HUDEP-2 (cell line): ENCODE results near the gene TRPT1.
A peak's percentile ranks its signal among the peaks of the same experiment; 100 is the strongest.

Source experiments
- DNase-seq, 76 experiments: peaks; one replicate each; lab custom pipeline; 2025; ENCODE audit not compliant: unreplicated experiment in 76 of 76; lab: John Stamatoyannopoulos, UW

Gene TRPT1

GRCh38 chr11:64185175-64185692 is 40.8 kb downstream of the TRPT1 start:
- peak in 59 of 76 experiments; percentile 42 to 95 (median 73) for DNase-seq

- DNase-seq: no peak
Measured at GRCh38 chr11:64183890-64184289, 42.1 kb downstream of the TRPT1 start.

- DNase-seq: peak in 71 of 76 experiments; percentile 30 to 89 (median 73)
Measured at GRCh38 chr11:64181506-64182411, 44.2 kb downstream of the TRPT1 start.

GRCh38 chr11:64180891-64181290 is 45.1 kb downstream of the TRPT1 start:
- DNase-seq: no peak

- no peak for DNase-seq
Measured at GRCh38 chr11:64178951-64179639, 46.9 kb downstream of the TRPT1 start.

- no peak for DNase-seq
Measured at GRCh38 chr11:64178203-64178602, 47.8 kb downstream of the TRPT1 start.

- DNase-seq: no peak
Measured at GRCh38 chr11:64176751-64177150, 49.2 kb downstream of the TRPT1 start.
